Naive thymus-derived CD4-positive, alpha-beta T cell (primary cell): ENCODE data around the gene MAGEB6. TPM values are rescaled to one million over a fixed set of nuclear protein-coding genes. Genes with fewer than 3 reads are reported as not detected.
"Not testable (repeated sequence)": the region's sequence is repeated elsewhere in the genome, so short reads cannot be mapped to it uniquely, and the experiment has no call there.

Experiments
- ATAC-seq: fragments of 150-1000 bp; cut with Tn5 transposase; 2 replicates; pipeline ENCODE4 v1.10.0; 2021; ENCODE audit warnings: mild to moderate bottlenecking, moderate library complexity
- CTCF ChIA-PET: fragments of 350-600 bp; sonication (Branson Sonifier 250); formaldehyde crosslinking; loops from one replicate; lab custom pipeline; 2021; ENCODE audit warnings: antibody characterized with exemption; lab: Charles Lee
- POLR2A ChIA-PET: fragments of 350-600 bp; sonication (Branson Sonifier 250); formaldehyde crosslinking; loops from one replicate; lab custom pipeline; 2021; ENCODE audit warnings: antibody characterized with exemption, inconsistent platforms; lab: Charles Lee
- DNase-seq, 9 donors: peaks; one replicate each; pipeline versions ENCODE4 v3.0.0 to v3.0.0-alpha.2; 2020 to 2022; ENCODE audit warnings: mixed read lengths in 1 of 9
- H3K27ac ChIP-seq: one replicate; pipeline ENCODE4 v1.7.0; 2013; ENCODE audit warnings: mild to moderate bottlenecking, low read depth, low read length, moderate library complexity
- H3K27me3 ChIP-seq, 2 donors: one replicate each; pipeline ENCODE4 v1.7.0; 2013; ENCODE audit warnings: low read length in 2 of 2, mild to moderate bottlenecking in 2 of 2, moderate library complexity in 2 of 2; ENCODE audit not compliant: control insufficient read depth in 2 of 2, insufficient read depth in 2 of 2
- H3K36me3 ChIP-seq, 3 experiments: 1 replicate in 2 of 3; 2 replicates in 1 of 3; pipeline ENCODE4 v1.7.0; 2013; ENCODE audit warnings: low read length in 3 of 3, mild to moderate bottlenecking in 3 of 3, moderate library complexity in 1 of 3; ENCODE audit not compliant: insufficient read depth in 3 of 3, control insufficient read depth in 2 of 3
- H3K4me1 ChIP-seq, 2 donors: one replicate each; pipeline ENCODE4 v1.7.0; 2013; ENCODE audit warnings: low read length in 2 of 2, mild to moderate bottlenecking in 2 of 2, moderate library complexity in 1 of 2; ENCODE audit not compliant: control insufficient read depth in 2 of 2, insufficient read depth in 2 of 2
- H3K4me3 ChIP-seq: 2 replicates; pipeline ENCODE4 v1.7.0; 2013; ENCODE audit warnings: mild to moderate bottlenecking, low read length
- H3K9me3 ChIP-seq, 3 experiments: 1 replicate in 2 of 3; 2 replicates in 1 of 3; pipeline ENCODE4 v1.7.0; 2013; ENCODE audit warnings: low read length in 3 of 3; ENCODE audit not compliant: control insufficient read depth in 2 of 3
- H3K27ac Mint-ChIP-seq, 9 donors: one replicate each; pipeline ENCODE4 v1.8.0; 2020 to 2022; ENCODE audit warnings: mixed read lengths in 9 of 9, mild to moderate bottlenecking in 8 of 9, moderate library complexity in 5 of 9, inconsistent platforms in 2 of 9
- H3K27me3 Mint-ChIP-seq, 5 donors: one replicate each; pipeline ENCODE4 v1.8.0; 2021 to 2022; ENCODE audit warnings: mixed read lengths in 5 of 5, mild to moderate bottlenecking in 1 of 5
- H3K36me3 Mint-ChIP-seq, 5 donors: one replicate each; pipeline ENCODE4 v1.8.0; 2020 to 2022; ENCODE audit warnings: mixed read lengths in 5 of 5, mild to moderate bottlenecking in 3 of 5, inconsistent platforms in 1 of 5
- H3K4me1 Mint-ChIP-seq, 7 donors: one replicate each; pipeline ENCODE4 v1.8.0; 2020 to 2022; ENCODE audit warnings: mixed read lengths in 7 of 7, mild to moderate bottlenecking in 3 of 7, inconsistent platforms in 1 of 7
- H3K4me3 Mint-ChIP-seq, 10 donors: one replicate each; pipeline ENCODE4 v1.8.0; 2020 to 2022; ENCODE audit warnings: mild to moderate bottlenecking in 10 of 10, mixed read lengths in 10 of 10, moderate library complexity in 6 of 10, inconsistent platforms in 2 of 10
- H3K9me3 Mint-ChIP-seq, 11 donors: one replicate each; pipeline ENCODE4 v1.8.0; 2020 to 2022; ENCODE audit warnings: mixed read lengths in 11 of 11, mild to moderate bottlenecking in 4 of 11, inconsistent platforms in 1 of 11, moderate library complexity in 1 of 11
- intact Hi-C, 2 donors: fragments of 100-400 bp; cut with micrococcal nuclease; formaldehyde crosslinking; loops; one replicate each; pipeline ENCODE4 v1.15.1; 2023
- polyA plus RNA-seq, 2 donors: library from polyadenylated mRNA; unstranded; fragments of 300-500 nt; fragmentation: Illumina TruSeq; gene quantifications; one replicate each; pipeline ENCODE4 v1.2.3, GENCODE V29; 2021
- total RNA-seq, 6 experiments: library from RNA in 5 of 6; stranded (reverse) in 5 of 6; gene quantifications; 1 replicate in 5 of 6; 2 replicates in 1 of 6; pipeline ENCODE4 v1.2.3 and lab custom pipeline; 2021 to 2026

MAGEB6 gene, protein sequence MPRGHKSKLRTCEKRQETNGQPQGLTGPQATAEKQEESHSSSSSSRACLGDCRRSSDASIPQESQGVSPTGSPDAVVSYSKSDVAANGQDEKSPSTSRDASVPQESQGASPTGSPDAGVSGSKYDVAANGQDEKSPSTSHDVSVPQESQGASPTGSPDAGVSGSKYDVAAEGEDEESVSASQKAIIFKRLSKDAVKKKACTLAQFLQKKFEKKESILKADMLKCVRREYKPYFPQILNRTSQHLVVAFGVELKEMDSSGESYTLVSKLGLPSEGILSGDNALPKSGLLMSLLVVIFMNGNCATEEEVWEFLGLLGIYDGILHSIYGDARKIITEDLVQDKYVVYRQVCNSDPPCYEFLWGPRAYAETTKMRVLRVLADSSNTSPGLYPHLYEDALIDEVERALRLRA
- total RNA-seq = not detected
- polyA plus RNA-seq = not detected
- not detected for total RNA-seq (lab: John Stamatoyannopoulos, UW)

DNA sequence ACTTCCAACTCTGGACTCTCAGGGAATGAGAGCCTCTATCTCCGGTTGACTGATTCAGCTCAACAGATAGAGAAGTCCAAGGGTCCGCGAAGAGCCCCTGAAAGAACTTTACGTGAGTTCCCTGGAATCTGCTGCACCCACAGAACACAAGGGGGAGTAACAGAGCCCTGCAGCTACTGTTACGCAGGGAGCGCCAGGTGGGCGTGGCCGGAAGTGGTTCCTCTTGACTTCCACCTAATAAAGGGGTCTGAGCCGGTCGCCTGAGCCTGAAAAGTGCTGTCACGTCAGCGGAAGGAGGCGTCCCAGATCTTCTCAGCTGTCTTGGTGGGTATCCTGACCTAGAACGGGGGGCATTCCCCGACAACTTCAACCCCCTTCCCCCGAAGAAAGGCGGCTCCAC is at the start of gene MAGEB6:
MAGEB6 (plus strand) TSS at position 237 of the 400 bp plus-strand sequence. CDS start 1,407 bp downstream, outside the sequence.
- H3K36me3 Mint-ChIP-seq = no peaks in the 10 kb centered on the region
- POLR2A ChIA-PET = no interaction called here
- no peaks in the 10 kb centered on the region for H3K27me3 Mint-ChIP-seq
- H3K4me3 Mint-ChIP-seq = no peak within 1 kb of the TSS
- intact Hi-C loops = no loop called here
- H3K9me3 ChIP-seq = no peaks in the 10 kb centered on the region
- no peak within 1 kb of the TSS for H3K27ac Mint-ChIP-seq
- CTCF ChIA-PET = no interaction called here
- no peaks in the 10 kb centered on the region for H3K27me3 ChIP-seq
- ATAC-seq = no peak
- H3K4me1 Mint-ChIP-seq = no peaks in the 10 kb centered on the region
- no peaks in the 10 kb centered on the region for H3K36me3 ChIP-seq
- peaks cover 0 to 3% (median 0%) of the 10 kb centered on the region in 11 donors for H3K9me3 Mint-ChIP-seq
- DNase-seq = no peak
- no peak within 1 kb of the TSS for H3K4me3 ChIP-seq
- H3K4me1 ChIP-seq = no peaks in the 10 kb centered on the region
- no peak within 1 kb of the TSS for H3K27ac ChIP-seq

DNA sequence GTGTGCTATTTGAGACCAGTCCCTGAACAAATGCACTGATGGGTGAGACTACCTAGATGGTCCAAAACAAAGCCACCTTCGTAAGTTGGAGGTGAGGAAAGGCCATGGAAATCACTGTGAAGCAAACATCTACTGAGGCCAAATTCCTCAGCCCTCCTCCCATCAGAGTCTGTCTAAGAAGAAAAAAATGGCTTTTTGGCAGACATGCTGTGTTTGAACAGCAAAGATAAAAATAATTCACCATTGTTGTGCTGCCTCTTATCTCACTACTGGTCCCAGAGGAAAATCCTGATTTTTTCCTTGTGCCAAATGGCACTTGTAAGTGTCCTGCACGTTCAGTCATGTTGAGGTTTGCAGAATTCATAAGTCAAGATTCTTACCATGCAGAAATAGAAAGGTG is 46.2 kb upstream of the MAGEB6 start:
- no peaks in the 10 kb centered on the region for H3K27me3 ChIP-seq
- H3K9me3 ChIP-seq = no peaks in the 10 kb centered on the region
- H3K4me1 ChIP-seq = no peaks in the 10 kb centered on the region
- POLR2A ChIA-PET = no interaction called here
- DNase-seq = no peak
- intact Hi-C loops = no loop called here
- Mint-ChIP-seq H3K4me3 (no peak overlapping the region), H3K27me3 (no peaks in the 10 kb centered on the region), H3K27ac (no peak overlapping the region), H3K4me1 (no peaks in the 10 kb centered on the region), H3K9me3 (peaks cover 0 to 8% (median 1%) of the 10 kb centered on the region in 11 donors), H3K36me3 (no peaks in the 10 kb centered on the region)
- H3K4me3 ChIP-seq = no peak overlapping the region
- no peak overlapping the region for H3K27ac ChIP-seq
- CTCF ChIA-PET = no interaction called here
- no peak for ATAC-seq
- no peaks in the 10 kb centered on the region for H3K36me3 ChIP-seq

DNA sequence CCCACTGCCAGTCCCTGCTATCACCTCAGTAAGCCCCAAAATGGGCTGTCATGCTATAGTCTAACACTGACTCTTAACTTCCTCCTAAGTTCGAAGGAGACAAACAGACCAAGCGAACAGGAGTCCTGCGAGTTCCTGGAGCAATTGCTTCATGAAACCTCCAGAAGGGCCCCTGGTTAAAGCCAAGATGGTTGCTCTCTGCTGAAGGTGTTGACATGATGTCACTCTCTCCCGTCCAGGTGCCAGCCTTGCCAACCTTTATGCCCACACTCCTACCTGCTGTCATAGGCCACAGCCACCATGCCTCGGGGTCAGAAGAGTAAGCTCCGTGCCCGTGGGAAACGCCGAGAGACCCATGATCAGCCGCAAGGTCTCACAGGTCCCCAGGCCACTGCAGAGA is 31.9 kb upstream of the MAGEB6 start, which contains the start of gene MAGEB6B:
MAGEB6B (plus strand) TSS at position 301 of the 400 bp plus-strand sequence; CDS start at position 301, 0 bp downstream.
- no peak within 1 kb of the TSS for H3K27ac Mint-ChIP-seq
- H3K4me3 Mint-ChIP-seq = no peak within 1 kb of the TSS
- Histone ChIP-seq H3K27me3 (no peaks in the 10 kb centered on the region), H3K4me3 (no peak within 1 kb of the TSS), H3K9me3 (no peaks in the 10 kb centered on the region), H3K4me1 (no peaks in the 10 kb centered on the region), H3K27ac (no peak within 1 kb of the TSS), H3K36me3 (no peaks in the 10 kb centered on the region)
- CTCF ChIA-PET = no interaction called here
- H3K36me3 Mint-ChIP-seq = no peaks in the 10 kb centered on the region
- POLR2A ChIA-PET = no interaction called here
- H3K9me3 Mint-ChIP-seq = peaks cover 0 to 6% (median 0%) of the 10 kb centered on the region in 11 donors
- intact Hi-C loops = no loop called here
- DNase-seq (no peak), ATAC-seq (no peak)
- no peaks in the 10 kb centered on the region for H3K4me1 Mint-ChIP-seq
- H3K27me3 Mint-ChIP-seq = no peaks in the 10 kb centered on the region

DNA sequence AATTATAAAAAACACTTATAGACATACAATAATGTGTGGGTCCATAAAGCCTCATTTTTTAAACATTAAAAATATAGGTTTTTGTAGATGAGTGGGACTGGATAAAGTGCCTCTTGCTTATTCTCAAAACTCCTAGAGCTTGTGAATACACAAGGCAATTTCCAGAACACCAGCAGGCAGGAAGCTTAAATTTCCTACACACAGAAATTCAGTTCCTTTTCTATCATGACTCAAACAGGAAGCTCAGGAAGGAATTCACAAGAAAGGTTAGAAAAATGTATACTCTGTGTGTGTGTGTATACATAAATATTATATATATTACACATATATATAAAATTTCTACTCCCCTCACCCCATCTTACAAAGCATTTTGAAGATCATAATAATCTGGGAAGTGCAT is 11.3 kb downstream of the MAGEB6 start:
- ChIA-PET POLR2A (no interaction called here), CTCF (no interaction called here)
- DNase-seq (no peak), ATAC-seq (no peak)
- Histone ChIP-seq H3K9me3 (no peaks in the 10 kb centered on the region), H3K27me3 (no peaks in the 10 kb centered on the region), H3K4me1 (no peaks in the 10 kb centered on the region), H3K4me3 (no peak overlapping the region), H3K27ac (no peak overlapping the region), H3K36me3 (no peaks in the 10 kb centered on the region)
- Mint-ChIP-seq H3K36me3 (no peaks in the 10 kb centered on the region), H3K9me3 (peaks cover 0 to 6% (median 0%) of the 10 kb centered on the region in 11 donors), H3K4me1 (no peaks in the 10 kb centered on the region), H3K27ac (no peak overlapping the region), H3K4me3 (no peak overlapping the region), H3K27me3 (no peaks in the 10 kb centered on the region)
- intact Hi-C loops = no loop called here

DNA sequence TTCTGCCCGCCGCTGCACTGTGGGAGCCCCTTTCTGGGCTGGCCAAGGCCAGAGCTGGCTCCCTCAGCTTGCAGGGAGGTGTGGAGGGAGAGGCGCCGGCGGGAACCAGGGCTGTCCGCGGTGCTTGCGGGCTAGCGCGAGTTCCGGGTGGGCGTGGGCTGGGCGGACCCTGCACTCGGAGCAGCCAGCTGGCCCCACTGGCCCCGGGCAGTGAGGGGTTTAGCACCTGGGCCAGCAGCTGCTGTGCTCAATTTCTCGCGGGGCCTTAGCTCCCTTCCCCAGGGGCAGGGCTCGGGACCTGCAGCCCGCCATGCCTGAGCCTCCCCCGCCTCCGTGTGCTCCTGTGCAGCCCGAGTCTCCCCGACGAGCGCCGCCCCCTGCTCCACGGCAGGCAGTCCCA is 12.5 kb downstream of the MAGEB6 start:
- H3K9me3 Mint-ChIP-seq, H3K9me3 ChIP-seq, H3K4me1 ChIP-seq, H3K27ac Mint-ChIP-seq, POLR2A ChIA-PET, H3K27me3 Mint-ChIP-seq, CTCF ChIA-PET, H3K27me3 ChIP-seq, ATAC-seq, H3K4me3 Mint-ChIP-seq, H3K4me1 Mint-ChIP-seq, H3K27ac ChIP-seq, H3K36me3 Mint-ChIP-seq, H3K4me3 ChIP-seq, H3K36me3 ChIP-seq, DNase-seq, intact Hi-C loops: not testable (repeated sequence)

- intact Hi-C loops = no loop called here
- Mint-ChIP-seq H3K36me3 (no peaks in the 10 kb centered on the region), H3K4me3 (no peak overlapping the region), H3K4me1 (no peaks in the 10 kb centered on the region), H3K27me3 (no peaks in the 10 kb centered on the region), H3K27ac (no peak overlapping the region), H3K9me3 (peaks cover 0 to 2% (median 0%) of the 10 kb centered on the region in 11 donors)
- CTCF ChIA-PET = no interaction called here
- no peak overlapping the region for H3K4me3 ChIP-seq
- ATAC-seq (no peak), DNase-seq (no peak)
- H3K36me3 ChIP-seq = no peaks in the 10 kb centered on the region
- no peaks in the 10 kb centered on the region for H3K27me3 ChIP-seq
- no peaks in the 10 kb centered on the region for H3K4me1 ChIP-seq
- H3K9me3 ChIP-seq = no peaks in the 10 kb centered on the region
- H3K27ac ChIP-seq = no peak overlapping the region
- POLR2A ChIA-PET = no interaction called here
Observed at GRCh38 chrX:26208012-26208411, 15.8 kb downstream of the MAGEB6 start.

- H3K36me3 ChIP-seq = no peaks in the 10 kb centered on the region
- H3K4me1 ChIP-seq = no peaks in the 10 kb centered on the region
- no peak within 1 kb of the TSS for H3K4me3 ChIP-seq
- ChIA-PET POLR2A (no interaction called here), CTCF (no interaction called here)
- H3K27me3 ChIP-seq = no peaks in the 10 kb centered on the region
- intact Hi-C loops = no loop called here
- peaks cover 0 to 4% (median 0%) of the 10 kb centered on the region in 11 donors for H3K9me3 Mint-ChIP-seq
- ATAC-seq = no peak
- no peaks in the 10 kb centered on the region for H3K9me3 ChIP-seq
- no peak within 1 kb of the TSS for H3K27ac ChIP-seq
- no peak within 1 kb of the TSS for H3K4me3 Mint-ChIP-seq
- no peaks in the 10 kb centered on the region for H3K27me3 Mint-ChIP-seq
- H3K27ac Mint-ChIP-seq = no peak within 1 kb of the TSS
- no peak for DNase-seq
- no peaks in the 10 kb centered on the region for H3K4me1 Mint-ChIP-seq
- no peaks in the 10 kb centered on the region for H3K36me3 Mint-ChIP-seq
Observed at GRCh38 chrX:26215869-26216268, 23.6 kb downstream of the MAGEB6 start, which contains the start of gene MAGEB5. Gene MAGEB5 (plus strand): TSS chrX:26216169. CDS start chrX:26217302, 1,133 bp downstream.
